Neural progenitor cell (in vitro differentiated cells): Measurements from ENCODE around the gene ARFGAP1. TPM values are rescaled to one million over a fixed set of nuclear protein-coding genes. Genes with fewer than 3 reads are reported as not detected.
"Not testable (repeated sequence)": the region's sequence is repeated elsewhere in the genome, so short reads cannot be mapped to it uniquely, and the experiment has no call there.

Experiments
- DNase-seq: peaks from one replicate; pipeline ENCODE4 v3.0.0-alpha.2; 2016; ENCODE audit warnings: low spot score
- H2AFZ ChIP-seq: fragments of 200-600 bp; sonication (generic); replicated peaks from 2 replicates; pipeline ENCODE4 v1.6.1; 2016; ENCODE audit warnings: antibody characterized with exemption
- H3F3A ChIP-seq: fragments of 200-600 bp; sonication (generic); 2 replicates; pipeline ENCODE4 v1.6.1; 2016; ENCODE audit warnings: antibody characterized with exemption, low read depth
- H3K27ac ChIP-seq: fragments of 200-600 bp; sonication (generic); 2 replicates; pipeline ENCODE4 v1.5.1; 2016; ENCODE audit warnings: mild to moderate bottlenecking
- H3K27me3 ChIP-seq: fragments of 200-600 bp; sonication (generic); 2 replicates; pipeline ENCODE4 v1.6.1; 2016; ENCODE audit warnings: mild to moderate bottlenecking, moderate library complexity
- H3K36me3 ChIP-seq: fragments of 200-600 bp; sonication (generic); 2 replicates; pipeline ENCODE4 v1.5.1; 2016
- H3K4me1 ChIP-seq: fragments of 200-600 bp; sonication (generic); 2 replicates; pipeline ENCODE4 v1.6.1; 2016; ENCODE audit warnings: mixed run types
- H3K4me2 ChIP-seq: fragments of 200-600 bp; sonication (generic); 2 replicates; pipeline ENCODE4 v1.6.1; 2016
- H3K4me3 ChIP-seq: fragments of 200-600 bp; sonication (generic); 2 replicates; pipeline ENCODE4 v1.5.1; 2016
- H3K79me2 ChIP-seq: fragments of 200-600 bp; sonication (generic); 2 replicates; pipeline ENCODE4 v1.6.1; 2016; ENCODE audit warnings: low read depth
- H3K9ac ChIP-seq: fragments of 200-600 bp; sonication (generic); 2 replicates; pipeline ENCODE4 v1.6.1; 2016
- H3K9me3 ChIP-seq: fragments of 200-600 bp; sonication (generic); 2 replicates; pipeline ENCODE4 v1.5.1; 2016; ENCODE audit warnings: low read depth
- H4K20me1 ChIP-seq: fragments of 200-600 bp; sonication (generic); 2 replicates; pipeline ENCODE4 v1.6.1; 2016; ENCODE audit warnings: low read depth
- H3K27ac Mint-ChIP-seq: 3 replicates; pipeline ENCODE4 v1.8.0; 2021; ENCODE audit warnings: mixed read lengths
- H3K27me3 Mint-ChIP-seq: 2 replicates; pipeline ENCODE4 v1.8.0; 2022; ENCODE audit warnings: low read depth, mild to moderate bottlenecking, inconsistent platforms, moderate library complexity, mixed read lengths; ENCODE audit not compliant: insufficient read depth
- H3K36me3 Mint-ChIP-seq: 3 replicates; pipeline ENCODE4 v1.8.0; 2021; ENCODE audit warnings: mixed read lengths
- H3K4me1 Mint-ChIP-seq: 3 replicates; pipeline ENCODE4 v1.8.0; 2021; ENCODE audit warnings: mixed read lengths
- H3K4me3 Mint-ChIP-seq: 3 replicates; pipeline ENCODE4 v1.8.0; 2021; ENCODE audit warnings: mild to moderate bottlenecking, moderate library complexity, mixed read lengths
- H3K9me3 Mint-ChIP-seq: 3 replicates; pipeline ENCODE4 v1.8.0; 2020; ENCODE audit warnings: mixed read lengths
- EZH2 ChIP-seq: fragments of 200-600 bp; sonication (generic); IDR thresholded peaks from 2 replicates; pipeline ENCODE4 v1.6.1; 2017; ENCODE audit warnings: antibody characterized with exemption, mild to moderate bottlenecking, moderate library complexity
- EZH2phosphoT487 ChIP-seq: fragments of 200-600 bp; sonication (generic); IDR thresholded peaks from 2 replicates; pipeline ENCODE4 v1.6.1; 2017; ENCODE audit warnings: antibody characterized with exemption
- total RNA-seq: library from RNA; depleted of rRNA; stranded (reverse); fragments of >200 nt; gene quantifications from 2 replicates; pipeline ENCODE4 v1.2.3, GENCODE V29; 2015; ENCODE audit warnings: low replicate concordance
- TF ChIP-seq, protein P1 (sequence below): fragments of 200-600 bp; sonication (generic); IDR thresholded peaks from 2 replicates; pipeline ENCODE4 v1.5.1; 2017; ENCODE audit warnings: antibody characterized with exemption, mild to moderate bottlenecking

ARFGAP1 gene
- total RNA-seq, 1 donor from 2014 or later = 43.7 TPM

DNA sequence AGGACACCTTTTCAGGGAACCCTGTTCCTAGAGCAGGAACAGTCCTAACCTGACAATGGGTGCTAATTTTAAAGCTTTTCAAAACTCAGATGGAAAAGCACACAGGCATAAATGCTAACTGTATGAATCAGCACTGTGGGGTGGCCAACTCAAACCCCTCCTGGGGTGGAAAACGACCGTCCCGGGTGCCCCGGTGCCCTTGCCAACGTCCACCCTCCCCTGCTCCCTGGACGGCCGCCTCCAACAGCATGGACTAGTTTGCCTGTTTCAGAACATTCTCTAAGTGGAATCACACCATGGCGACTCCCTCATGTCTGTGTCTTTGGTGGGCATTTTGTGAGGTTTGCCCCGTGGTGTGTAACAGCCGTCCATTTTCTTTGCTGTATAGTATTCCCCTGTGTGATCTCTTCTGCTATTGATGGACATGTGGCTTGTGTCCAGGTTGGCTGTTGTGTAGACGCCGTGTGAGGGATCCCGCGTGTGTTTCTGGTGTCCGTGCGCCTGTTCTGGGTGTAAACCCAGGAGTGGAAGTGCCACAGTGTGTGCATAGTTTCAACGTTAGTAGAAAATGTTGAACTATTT, 26.2 kb downstream of the ARFGAP1 start:
- Histone ChIP-seq H3K27ac (no peak overlapping the region), H3K9ac (no peak overlapping the region), H3K79me2 (no peaks in the 10 kb centered on the region), H3K4me2 (no peak overlapping the region), H4K20me1 (no peaks in the 10 kb centered on the region), H3K36me3 (no peaks in the 10 kb centered on the region), H2AFZ (no peak overlapping the region), H3F3A (peaks cover 12% of the 10 kb centered on the region), H3K4me1 (peaks cover 23% of the 10 kb centered on the region), H3K4me3 (no peak overlapping the region), H3K9me3 (no peaks in the 10 kb centered on the region), H3K27me3 (peaks cover 35% of the 10 kb centered on the region)
- H3K36me3 Mint-ChIP-seq = no peaks in the 10 kb centered on the region
- H3K27ac Mint-ChIP-seq = no peak overlapping the region
- peaks cover 13% of the 10 kb centered on the region for H3K4me1 Mint-ChIP-seq
- H3K4me3 Mint-ChIP-seq = peak overlapping the region; percentile 56
- DNase-seq = no peak
- TF ChIP-seq EZH2phosphoT487 (no peak), EZH2 (no peak)
- peaks cover 18% of the 10 kb centered on the region for H3K27me3 Mint-ChIP-seq
- no peaks in the 10 kb centered on the region for H3K9me3 Mint-ChIP-seq

DNA sequence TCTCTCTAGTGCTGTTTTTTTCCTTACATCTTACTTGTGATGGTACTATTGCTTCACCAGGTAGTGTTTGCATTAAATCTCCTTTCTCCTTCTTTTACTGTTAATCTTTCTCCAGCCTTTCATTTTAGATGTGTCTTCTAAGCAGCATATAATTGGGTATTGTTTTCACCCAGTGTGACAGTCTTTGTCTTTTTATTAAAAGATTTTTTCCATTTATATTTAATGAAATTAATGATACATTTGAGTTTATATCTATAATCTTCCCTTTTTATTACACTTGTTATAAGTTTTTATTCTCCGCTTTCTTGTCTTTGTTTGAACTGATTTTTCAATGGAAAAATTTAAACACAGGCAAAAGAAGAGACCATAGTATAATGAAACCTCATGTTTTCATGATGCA, 29.1 kb downstream of the ARFGAP1 start:
- Histone ChIP-seq H3F3A (peaks cover 8% of the 10 kb centered on the region), H3K4me1 (peaks cover 5% of the 10 kb centered on the region), H4K20me1 (no peaks in the 10 kb centered on the region), H3K27me3 (peaks cover 19% of the 10 kb centered on the region), H3K9me3 (no peaks in the 10 kb centered on the region), H2AFZ (no peak overlapping the region), H3K36me3 (no peaks in the 10 kb centered on the region), H3K4me3 (no peak overlapping the region), H3K4me2 (no peak overlapping the region), H3K79me2 (no peaks in the 10 kb centered on the region), H3K9ac (no peak overlapping the region), H3K27ac (no peak overlapping the region)
- Mint-ChIP-seq H3K4me3 (no peak overlapping the region), H3K9me3 (no peaks in the 10 kb centered on the region), H3K4me1 (peaks cover 4% of the 10 kb centered on the region), H3K27me3 (peaks cover 24% of the 10 kb centered on the region), H3K27ac (no peak overlapping the region), H3K36me3 (no peaks in the 10 kb centered on the region)
- no peak for DNase-seq
- TF ChIP-seq EZH2phosphoT487 = no peak
- TF ChIP-seq EZH2 = no peak
- TF ChIP-seq, protein P1, sequence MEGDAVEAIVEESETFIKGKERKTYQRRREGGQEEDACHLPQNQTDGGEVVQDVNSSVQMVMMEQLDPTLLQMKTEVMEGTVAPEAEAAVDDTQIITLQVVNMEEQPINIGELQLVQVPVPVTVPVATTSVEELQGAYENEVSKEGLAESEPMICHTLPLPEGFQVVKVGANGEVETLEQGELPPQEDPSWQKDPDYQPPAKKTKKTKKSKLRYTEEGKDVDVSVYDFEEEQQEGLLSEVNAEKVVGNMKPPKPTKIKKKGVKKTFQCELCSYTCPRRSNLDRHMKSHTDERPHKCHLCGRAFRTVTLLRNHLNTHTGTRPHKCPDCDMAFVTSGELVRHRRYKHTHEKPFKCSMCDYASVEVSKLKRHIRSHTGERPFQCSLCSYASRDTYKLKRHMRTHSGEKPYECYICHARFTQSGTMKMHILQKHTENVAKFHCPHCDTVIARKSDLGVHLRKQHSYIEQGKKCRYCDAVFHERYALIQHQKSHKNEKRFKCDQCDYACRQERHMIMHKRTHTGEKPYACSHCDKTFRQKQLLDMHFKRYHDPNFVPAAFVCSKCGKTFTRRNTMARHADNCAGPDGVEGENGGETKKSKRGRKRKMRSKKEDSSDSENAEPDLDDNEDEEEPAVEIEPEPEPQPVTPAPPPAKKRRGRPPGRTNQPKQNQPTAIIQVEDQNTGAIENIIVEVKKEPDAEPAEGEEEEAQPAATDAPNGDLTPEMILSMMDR = no peak

DNA sequence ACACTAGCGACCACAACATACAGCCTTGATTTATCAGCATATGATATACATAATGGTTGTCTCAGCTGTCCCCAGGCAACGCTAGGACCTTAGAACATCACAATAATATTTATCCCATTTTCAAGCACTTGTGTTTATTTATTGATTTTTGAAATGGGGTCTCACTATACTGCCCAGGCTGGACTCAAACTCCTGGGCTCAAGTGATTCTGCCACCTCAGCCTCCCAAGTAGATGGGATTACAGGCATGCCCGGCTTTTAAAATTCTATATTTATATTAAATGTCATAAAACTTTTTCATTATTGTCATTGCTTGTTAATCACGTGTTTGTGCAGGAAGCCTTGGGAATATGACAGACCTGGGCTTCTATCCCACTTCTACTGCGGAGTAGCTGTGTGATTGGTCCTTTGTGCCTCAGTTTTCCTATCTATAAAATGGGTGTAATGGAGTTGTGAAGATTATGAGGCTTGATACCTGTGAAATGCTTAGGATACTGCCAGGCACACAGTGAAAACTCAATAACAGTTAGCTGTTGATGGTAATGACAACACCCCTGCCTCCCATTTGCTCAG, 30.6 kb downstream of the ARFGAP1 start:
- Histone ChIP-seq H2AFZ (no peak overlapping the region), H3K9ac (no peak overlapping the region), H3K36me3 (no peaks in the 10 kb centered on the region), H3K9me3 (no peaks in the 10 kb centered on the region), H3F3A (peaks cover 8% of the 10 kb centered on the region), H4K20me1 (no peaks in the 10 kb centered on the region), H3K4me3 (no peak overlapping the region), H3K27me3 (peaks cover 19% of the 10 kb centered on the region), H3K4me1 (no peaks in the 10 kb centered on the region), H3K27ac (no peak overlapping the region), H3K4me2 (no peak overlapping the region), H3K79me2 (no peaks in the 10 kb centered on the region)
- Mint-ChIP-seq H3K4me1 (peaks cover 4% of the 10 kb centered on the region), H3K4me3 (no peak overlapping the region), H3K27ac (no peak overlapping the region), H3K36me3 (no peaks in the 10 kb centered on the region), H3K9me3 (no peaks in the 10 kb centered on the region), H3K27me3 (peaks cover 24% of the 10 kb centered on the region)
- TF ChIP-seq EZH2 (no peak), EZH2phosphoT487 (no peak)
- TF ChIP-seq, protein P1 = no peak
- no peak for DNase-seq

DNA sequence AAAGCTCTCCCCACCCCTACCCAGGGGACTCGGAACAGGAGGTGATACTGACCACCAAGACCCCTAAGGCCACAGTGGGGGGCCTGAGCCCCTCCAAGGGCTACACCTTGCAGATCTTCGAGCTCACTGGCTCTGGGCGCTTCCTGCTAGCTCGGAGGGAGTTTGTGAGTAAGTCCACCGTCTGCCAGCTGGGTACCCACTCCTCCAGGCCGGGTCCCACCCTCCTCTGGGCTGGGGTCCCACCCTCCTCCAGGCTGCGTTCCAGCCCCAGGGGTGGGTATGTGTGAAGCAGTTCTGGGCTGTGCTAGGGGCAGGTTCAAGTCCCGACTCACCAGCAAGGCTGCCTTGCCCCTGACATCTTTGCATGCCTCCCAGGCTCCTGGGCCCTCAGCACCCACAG, 32.8 kb downstream of the ARFGAP1 start:
- H3K4me3 Mint-ChIP-seq = no peak overlapping the region
- H3K9ac ChIP-seq = no peak overlapping the region
- no peaks in the 10 kb centered on the region for H3K9me3 Mint-ChIP-seq

DNA sequence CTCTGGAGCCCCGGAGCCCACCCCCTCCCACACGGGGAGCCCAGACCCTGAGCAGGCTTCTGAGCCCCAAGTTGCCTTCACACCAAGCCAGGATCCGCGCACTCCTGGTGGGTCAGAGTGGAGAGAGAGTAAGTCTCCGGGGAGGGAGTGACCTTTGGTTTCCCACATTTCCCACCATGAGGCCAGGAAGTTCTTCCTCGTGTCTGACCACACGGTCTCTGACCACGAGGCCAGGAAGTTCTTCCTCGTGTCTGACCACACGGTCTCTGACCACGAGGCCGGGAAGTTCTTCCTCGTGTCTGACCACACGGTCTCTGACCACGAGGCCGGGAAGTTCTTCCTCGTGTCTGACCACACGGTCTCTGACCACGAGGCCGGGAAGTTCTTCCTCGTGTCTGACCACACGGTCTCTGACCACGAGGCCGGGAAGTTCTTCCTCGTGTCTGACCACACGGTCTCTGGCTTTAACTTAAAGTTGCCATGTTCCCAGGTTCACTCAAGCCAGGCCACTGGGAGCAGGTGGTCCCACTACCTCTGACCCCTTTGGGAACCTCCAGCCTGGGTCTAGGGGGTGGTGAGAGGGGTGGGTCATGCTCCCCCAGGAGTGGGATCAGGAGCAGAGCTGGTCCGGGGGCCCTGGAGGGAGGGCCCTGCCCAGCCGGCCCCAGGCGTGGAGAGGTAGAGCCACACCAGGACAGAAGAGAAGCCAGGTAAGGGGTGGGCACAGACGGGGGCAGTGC, 33.5 kb downstream of the ARFGAP1 start:
- H3K27ac ChIP-seq, H4K20me1 ChIP-seq, H2AFZ ChIP-seq, H3K27ac Mint-ChIP-seq, H3K36me3 ChIP-seq, H3K9ac ChIP-seq, H3K4me3 Mint-ChIP-seq, H3K4me1 ChIP-seq, H3K27me3 ChIP-seq, H3K36me3 Mint-ChIP-seq, DNase-seq, H3K79me2 ChIP-seq, H3K4me2 ChIP-seq, H3K9me3 Mint-ChIP-seq, H3K4me3 ChIP-seq, H3F3A ChIP-seq, H3K9me3 ChIP-seq: not testable (repeated sequence)
- Mint-ChIP-seq H3K4me1 (peaks cover 12% of the 10 kb centered on the region), H3K27me3 (peaks cover 13% of the 10 kb centered on the region)

More for the DNA sequence above, 32.8 kb downstream of the ARFGAP1 start:
- H3K9me3 ChIP-seq = no peaks in the 10 kb centered on the region
- no peak overlapping the region for H2AFZ ChIP-seq
- peaks cover 3% of the 10 kb centered on the region for H3K4me1 ChIP-seq
- TF ChIP-seq EZH2phosphoT487 (no peak), EZH2 (no peak)
- TF ChIP-seq, protein P1 = no peak
- H3K27me3 Mint-ChIP-seq = peaks cover 16% of the 10 kb centered on the region
- H3K27ac Mint-ChIP-seq = no peak overlapping the region
- no peak overlapping the region for H3K4me3 ChIP-seq
- no peaks in the 10 kb centered on the region for H3K79me2 ChIP-seq
- peaks cover 8% of the 10 kb centered on the region for H3F3A ChIP-seq
- H4K20me1 ChIP-seq = peaks cover 4% of the 10 kb centered on the region
- H3K27me3 ChIP-seq = peaks cover 11% of the 10 kb centered on the region
- H3K4me2 ChIP-seq = no peak overlapping the region
- no peak overlapping the region for H3K27ac ChIP-seq
- DNase-seq = no peak
- H3K36me3 Mint-ChIP-seq = no peaks in the 10 kb centered on the region
- H3K4me1 Mint-ChIP-seq = peaks cover 9% of the 10 kb centered on the region
- no peaks in the 10 kb centered on the region for H3K36me3 ChIP-seq
